A549 (cell line): ENCODE results near the gene MYO1E.

Experiments
- CEBPB ChIP-seq, 2 experiments: fragments of >200 bp in 1 of 2; sonication (Bioruptor Twin) in 1 of 2; formaldehyde crosslinking in 1 of 2; IDR thresholded peaks; 2 replicates each; pipeline ENCODE4 v1.6.1; 2012 to 2016
- FOSB ChIP-seq: fragments of 250-450 bp; sonication (Bioruptor Pico); IDR thresholded peaks from 2 replicates; pipeline ENCODE4 v1.5.0; 2020; ENCODE audit warnings: mild to moderate bottlenecking, moderate library complexity
- HOXA7 ChIP-seq: fragments of 250-450 bp; sonication (Bioruptor Pico); IDR thresholded peaks from 2 replicates; pipeline ENCODE4 v1.5.0; 2020; ENCODE audit warnings: mild to moderate bottlenecking, moderate library complexity
- POLR2A ChIP-seq: IDR thresholded peaks from 2 replicates; pipeline ENCODE4 v1.6.1; 2012; ENCODE audit warnings: mild to moderate bottlenecking, low read length
- ZC3H11A ChIP-seq: fragments of 450-650 bp; IDR thresholded peaks from 2 replicates; pipeline ENCODE4 v1.6.1; 2014; ENCODE audit warnings: antibody characterized with exemption, mild to moderate bottlenecking
- TF ChIP-seq, protein P1 (sequence below): fragments of >200 bp; sonication (Bioruptor Twin); formaldehyde crosslinking; IDR thresholded peaks from 3 replicates; pipeline ENCODE4 v1.5.1; 2016
- TF ChIP-seq, protein P2 (sequence below): fragments of 200-600 bp; sonication (generic); IDR thresholded peaks from 2 replicates; pipeline ENCODE4 v1.6.1; 2016; ENCODE audit warnings: antibody characterized with exemption, mild to moderate bottlenecking, moderate library complexity
- TF ChIP-seq, protein P3 (sequence below): fragments of 450-650 bp; IDR thresholded peaks from 2 replicates; pipeline ENCODE4 v1.6.1; 2014; ENCODE audit warnings: antibody characterized with exemption

DNA sequence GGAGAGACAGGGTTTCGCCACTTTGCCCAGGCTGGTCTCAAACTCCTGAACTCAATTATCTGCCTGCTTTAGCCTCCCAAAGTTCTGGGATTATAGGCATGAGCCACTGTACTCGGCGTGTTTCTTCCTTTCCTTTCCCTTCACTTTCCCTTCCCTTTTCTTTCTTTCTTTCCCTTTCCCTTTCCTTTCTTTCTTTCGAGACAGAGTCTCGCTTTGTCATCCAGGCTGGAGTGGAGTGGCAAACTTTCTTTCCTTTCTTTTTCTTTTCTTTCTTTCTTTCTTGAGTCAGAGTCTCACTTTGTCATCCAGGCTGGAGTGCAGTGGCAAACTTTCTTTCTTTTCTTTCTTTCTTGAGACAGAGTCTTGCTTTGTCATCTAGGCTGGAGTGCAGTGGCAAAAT is 183.4 kb downstream of the MYO1E start:
- TF ChIP-seq, protein P1, sequence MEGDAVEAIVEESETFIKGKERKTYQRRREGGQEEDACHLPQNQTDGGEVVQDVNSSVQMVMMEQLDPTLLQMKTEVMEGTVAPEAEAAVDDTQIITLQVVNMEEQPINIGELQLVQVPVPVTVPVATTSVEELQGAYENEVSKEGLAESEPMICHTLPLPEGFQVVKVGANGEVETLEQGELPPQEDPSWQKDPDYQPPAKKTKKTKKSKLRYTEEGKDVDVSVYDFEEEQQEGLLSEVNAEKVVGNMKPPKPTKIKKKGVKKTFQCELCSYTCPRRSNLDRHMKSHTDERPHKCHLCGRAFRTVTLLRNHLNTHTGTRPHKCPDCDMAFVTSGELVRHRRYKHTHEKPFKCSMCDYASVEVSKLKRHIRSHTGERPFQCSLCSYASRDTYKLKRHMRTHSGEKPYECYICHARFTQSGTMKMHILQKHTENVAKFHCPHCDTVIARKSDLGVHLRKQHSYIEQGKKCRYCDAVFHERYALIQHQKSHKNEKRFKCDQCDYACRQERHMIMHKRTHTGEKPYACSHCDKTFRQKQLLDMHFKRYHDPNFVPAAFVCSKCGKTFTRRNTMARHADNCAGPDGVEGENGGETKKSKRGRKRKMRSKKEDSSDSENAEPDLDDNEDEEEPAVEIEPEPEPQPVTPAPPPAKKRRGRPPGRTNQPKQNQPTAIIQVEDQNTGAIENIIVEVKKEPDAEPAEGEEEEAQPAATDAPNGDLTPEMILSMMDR = no peak
- no peak for TF ChIP-seq CEBPB (IDR thresholded peaks at IDR 0.05)
- TF ChIP-seq FOSB (CRISPR knock-in tag) = no peak
- TF ChIP-seq, protein P2, sequence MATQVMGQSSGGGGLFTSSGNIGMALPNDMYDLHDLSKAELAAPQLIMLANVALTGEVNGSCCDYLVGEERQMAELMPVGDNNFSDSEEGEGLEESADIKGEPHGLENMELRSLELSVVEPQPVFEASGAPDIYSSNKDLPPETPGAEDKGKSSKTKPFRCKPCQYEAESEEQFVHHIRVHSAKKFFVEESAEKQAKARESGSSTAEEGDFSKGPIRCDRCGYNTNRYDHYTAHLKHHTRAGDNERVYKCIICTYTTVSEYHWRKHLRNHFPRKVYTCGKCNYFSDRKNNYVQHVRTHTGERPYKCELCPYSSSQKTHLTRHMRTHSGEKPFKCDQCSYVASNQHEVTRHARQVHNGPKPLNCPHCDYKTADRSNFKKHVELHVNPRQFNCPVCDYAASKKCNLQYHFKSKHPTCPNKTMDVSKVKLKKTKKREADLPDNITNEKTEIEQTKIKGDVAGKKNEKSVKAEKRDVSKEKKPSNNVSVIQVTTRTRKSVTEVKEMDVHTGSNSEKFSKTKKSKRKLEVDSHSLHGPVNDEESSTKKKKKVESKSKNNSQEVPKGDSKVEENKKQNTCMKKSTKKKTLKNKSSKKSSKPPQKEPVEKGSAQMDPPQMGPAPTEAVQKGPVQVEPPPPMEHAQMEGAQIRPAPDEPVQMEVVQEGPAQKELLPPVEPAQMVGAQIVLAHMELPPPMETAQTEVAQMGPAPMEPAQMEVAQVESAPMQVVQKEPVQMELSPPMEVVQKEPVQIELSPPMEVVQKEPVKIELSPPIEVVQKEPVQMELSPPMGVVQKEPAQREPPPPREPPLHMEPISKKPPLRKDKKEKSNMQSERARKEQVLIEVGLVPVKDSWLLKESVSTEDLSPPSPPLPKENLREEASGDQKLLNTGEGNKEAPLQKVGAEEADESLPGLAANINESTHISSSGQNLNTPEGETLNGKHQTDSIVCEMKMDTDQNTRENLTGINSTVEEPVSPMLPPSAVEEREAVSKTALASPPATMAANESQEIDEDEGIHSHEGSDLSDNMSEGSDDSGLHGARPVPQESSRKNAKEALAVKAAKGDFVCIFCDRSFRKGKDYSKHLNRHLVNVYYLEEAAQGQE = no peak
- TF ChIP-seq POLR2A = no peak
- TF ChIP-seq, protein P3, sequence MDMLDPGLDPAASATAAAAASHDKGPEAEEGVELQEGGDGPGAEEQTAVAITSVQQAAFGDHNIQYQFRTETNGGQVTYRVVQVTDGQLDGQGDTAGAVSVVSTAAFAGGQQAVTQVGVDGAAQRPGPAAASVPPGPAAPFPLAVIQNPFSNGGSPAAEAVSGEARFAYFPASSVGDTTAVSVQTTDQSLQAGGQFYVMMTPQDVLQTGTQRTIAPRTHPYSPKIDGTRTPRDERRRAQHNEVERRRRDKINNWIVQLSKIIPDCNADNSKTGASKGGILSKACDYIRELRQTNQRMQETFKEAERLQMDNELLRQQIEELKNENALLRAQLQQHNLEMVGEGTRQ = no peak
- TF ChIP-seq ZC3H11A = no peak
- no peak for TF ChIP-seq HOXA7 (CRISPR knock-in tag)
